Hematopoietic multipotent progenitor cell (in vitro differentiated cells): Measurements from ENCODE around the gene ATG7. TPM values are rescaled to one million over a fixed set of nuclear protein-coding genes. Genes with fewer than 3 reads are reported as not detected.
"Not testable (repeated sequence)": the region's sequence is repeated elsewhere in the genome, so short reads cannot be mapped to it uniquely, and the experiment has no call there.

Experiments
- DNase-seq, 3 donors: peaks; one replicate each; pipeline ENCODE4 v3.0.0-alpha.2; 2011 to 2015; ENCODE audit warnings: low read depth in 2 of 3, low spot score in 2 of 3
- total RNA-seq: library from RNA; depleted of rRNA; stranded (reverse); fragments of >200 nt; gene quantifications from one replicate; pipeline ENCODE4 v1.2.3, GENCODE V29; 2012

ATG7 gene
- total RNA-seq, 1 donor: 33.9 TPM

DNA sequence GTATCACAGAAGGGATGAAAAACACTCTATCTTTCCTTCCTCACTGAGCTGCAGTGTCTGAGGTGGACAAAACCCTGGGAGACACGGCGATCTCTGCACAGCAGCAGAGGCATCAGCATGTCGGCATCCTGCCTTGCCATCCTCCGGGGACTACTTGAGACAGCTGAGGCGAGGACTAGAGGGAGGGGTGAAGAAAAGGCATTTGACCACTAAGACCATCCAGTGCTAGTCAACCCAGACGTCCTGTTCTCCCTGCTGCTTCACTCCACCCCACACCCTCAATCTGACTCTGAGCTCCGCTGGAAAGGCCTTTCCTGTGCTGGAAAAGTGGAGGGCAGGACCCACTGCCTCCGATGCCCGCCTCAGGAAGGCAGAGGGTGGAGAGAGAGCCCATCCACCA, 304.3 kb downstream of the ATG7 start:
- DNase-seq: no peak

GRCh38 chr3:11578169-11578568, 306.0 kb downstream of the ATG7 start:
- DNase-seq: no peak

DNA sequence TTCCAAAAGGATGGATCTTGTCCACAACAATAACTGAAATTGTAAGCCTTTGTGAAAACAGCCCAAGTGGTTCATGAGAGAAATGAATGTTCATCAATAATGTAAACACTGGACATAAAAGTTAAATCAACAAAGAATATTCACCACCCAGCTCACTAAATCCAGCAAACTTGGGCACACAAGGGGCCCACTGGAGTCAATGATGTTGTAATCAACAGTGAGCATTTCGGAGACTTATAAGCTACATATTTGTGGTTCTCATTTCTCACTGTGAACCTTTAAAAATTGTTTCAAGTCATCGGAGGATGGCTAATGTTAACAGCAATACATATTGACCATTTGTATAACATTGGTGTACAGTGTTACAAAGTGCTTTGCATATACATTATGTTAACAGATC, 308.4 kb downstream of the ATG7 start:
- DNase-seq: no peak

GRCh38 chr3:11581237-11582190, 309.3 kb downstream of the ATG7 start:
- DNase-seq: no peak

DNA sequence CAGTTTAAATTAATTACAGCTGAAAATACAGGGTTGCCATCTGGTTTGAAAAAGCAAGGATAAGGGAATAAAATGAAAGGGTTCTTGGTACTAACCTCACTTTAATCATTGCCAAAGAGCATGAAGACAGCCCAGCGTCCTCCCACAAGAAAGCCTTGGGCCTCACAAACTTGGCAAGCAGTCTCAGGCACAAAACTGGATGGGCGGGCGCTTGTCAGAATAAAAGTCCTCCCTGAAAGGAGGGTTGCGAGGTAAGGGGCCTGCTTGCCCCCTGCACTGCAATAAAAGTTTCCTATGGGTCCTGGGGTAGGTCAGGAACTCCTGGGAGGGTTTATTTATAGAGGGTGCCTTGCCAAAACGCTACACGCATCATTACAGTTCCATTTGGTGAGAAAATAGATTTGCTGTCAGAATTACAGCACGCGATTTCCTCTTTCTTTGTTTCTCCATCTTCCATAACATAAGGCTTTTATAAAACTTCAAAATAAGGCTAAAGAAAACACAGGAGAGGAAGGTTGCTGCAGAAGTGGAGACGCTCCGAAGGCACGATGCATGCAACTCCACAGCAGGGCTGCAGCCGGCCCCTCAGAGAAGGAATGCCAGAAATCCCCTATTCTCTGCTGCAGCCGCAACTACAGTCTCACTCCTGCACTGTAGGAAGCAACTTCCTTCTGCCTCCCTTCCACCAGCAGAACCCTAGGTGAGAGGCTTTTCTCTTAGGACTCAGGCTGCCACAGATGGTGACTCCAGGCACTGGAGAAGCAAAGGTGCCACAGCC, 310.2 kb downstream of the ATG7 start:
- peak in 1 of 3 donors; percentile 43 for DNase-seq

DNA sequence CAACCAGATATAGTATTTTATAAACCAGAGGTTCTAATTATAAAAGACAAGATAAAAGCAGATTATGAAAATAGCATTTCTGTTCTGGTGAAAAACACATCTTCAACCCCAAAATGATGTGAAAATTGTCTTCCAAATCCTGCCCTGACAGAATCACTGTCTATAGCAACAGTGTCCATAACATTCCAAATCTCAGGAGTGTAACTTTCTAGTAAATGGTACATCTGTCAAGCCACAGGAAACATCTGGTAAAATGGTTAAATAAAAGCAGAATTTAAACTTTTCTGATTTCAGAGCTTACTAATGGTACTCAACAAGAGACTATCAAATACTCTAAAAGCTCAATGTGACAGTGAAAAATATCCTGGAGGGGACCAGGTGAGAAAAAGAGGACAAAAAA, 311.0 kb downstream of the ATG7 start:
- peak in 1 of 3 donors; percentile 50 for DNase-seq

DNA sequence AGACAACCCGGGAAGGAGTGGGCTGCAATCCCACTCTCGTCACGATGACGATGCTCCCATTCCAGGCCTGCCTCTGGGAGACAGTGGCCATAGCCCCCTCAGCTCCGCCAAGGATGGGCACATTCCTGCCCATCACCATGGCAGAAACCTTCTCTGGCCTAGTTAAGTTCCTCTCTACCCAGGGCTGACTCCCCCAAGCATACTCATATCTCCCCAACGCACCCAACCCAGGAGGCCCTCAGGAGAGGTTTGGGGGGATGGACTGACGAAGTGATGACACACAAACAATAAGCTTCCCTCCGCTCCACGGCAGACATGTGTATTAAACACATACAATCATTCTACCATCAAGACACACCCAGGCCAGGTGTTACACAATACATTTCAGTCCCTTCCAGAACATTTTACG, 311.4 kb downstream of the ATG7 start:
- DNase-seq: no peak

GRCh38 chr3:11584570-11584969, 312.4 kb downstream of the ATG7 start:
- no peak for DNase-seq

- DNase-seq: no peak
Observed at GRCh38 chr3:11587766-11588165, 315.6 kb downstream of the ATG7 start.

- no peak for DNase-seq
Observed at GRCh38 chr3:11588338-11588737, 316.1 kb downstream of the ATG7 start.

GRCh38 chr3:11588755-11589154, 316.6 kb downstream of the ATG7 start:
- DNase-seq: no peak

GRCh38 chr3:11589706-11590105, 317.5 kb downstream of the ATG7 start:
- DNase-seq: no peak

GRCh38 chr3:11591002-11591355, 318.8 kb downstream of the ATG7 start:
- DNase-seq: no peak

DNA sequence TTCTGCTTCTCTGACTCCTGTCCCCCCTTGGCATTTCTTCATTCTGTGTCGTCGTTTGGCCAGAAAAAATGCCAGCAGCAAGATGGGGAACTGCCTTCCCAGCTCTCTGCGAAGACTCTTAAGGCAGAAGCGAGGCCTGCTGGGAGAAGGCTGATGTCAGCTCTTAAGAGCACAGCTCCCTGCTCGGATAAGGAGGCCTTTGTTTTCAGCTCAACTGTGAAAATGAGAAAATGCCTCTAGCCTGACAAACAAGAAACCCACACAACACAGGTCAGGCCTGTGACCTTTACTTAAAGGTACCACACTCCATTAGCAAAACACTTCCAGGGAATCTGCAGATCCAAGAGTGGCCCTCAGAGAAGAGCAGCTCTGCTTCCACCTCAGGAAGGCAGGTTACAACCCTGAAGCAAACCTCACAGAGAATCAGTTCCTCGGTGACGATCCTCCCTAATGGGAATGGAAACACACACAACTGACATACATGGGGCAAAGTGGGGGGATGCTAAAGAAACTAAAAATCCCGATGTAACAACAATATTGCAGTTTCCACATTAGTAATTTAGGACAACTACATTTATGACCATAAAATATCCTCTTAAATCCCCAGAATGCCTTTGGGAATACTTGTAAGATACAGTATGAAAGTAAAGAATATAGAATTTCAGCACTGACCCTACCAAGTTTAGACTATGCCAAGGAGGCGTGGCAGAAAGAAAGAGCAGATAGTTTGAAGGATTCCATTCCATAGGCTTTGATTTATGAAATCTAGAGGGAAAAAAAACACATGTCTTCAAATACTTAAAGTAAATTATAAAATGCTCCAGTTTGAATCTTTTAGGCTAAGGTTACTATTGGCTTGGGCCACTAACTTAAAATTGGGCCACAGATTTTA, 319.4 kb downstream of the ATG7 start:
- no peak for DNase-seq

- no peak for DNase-seq
Observed at GRCh38 chr3:11592445-11593298, 320.5 kb downstream of the ATG7 start.

DNA sequence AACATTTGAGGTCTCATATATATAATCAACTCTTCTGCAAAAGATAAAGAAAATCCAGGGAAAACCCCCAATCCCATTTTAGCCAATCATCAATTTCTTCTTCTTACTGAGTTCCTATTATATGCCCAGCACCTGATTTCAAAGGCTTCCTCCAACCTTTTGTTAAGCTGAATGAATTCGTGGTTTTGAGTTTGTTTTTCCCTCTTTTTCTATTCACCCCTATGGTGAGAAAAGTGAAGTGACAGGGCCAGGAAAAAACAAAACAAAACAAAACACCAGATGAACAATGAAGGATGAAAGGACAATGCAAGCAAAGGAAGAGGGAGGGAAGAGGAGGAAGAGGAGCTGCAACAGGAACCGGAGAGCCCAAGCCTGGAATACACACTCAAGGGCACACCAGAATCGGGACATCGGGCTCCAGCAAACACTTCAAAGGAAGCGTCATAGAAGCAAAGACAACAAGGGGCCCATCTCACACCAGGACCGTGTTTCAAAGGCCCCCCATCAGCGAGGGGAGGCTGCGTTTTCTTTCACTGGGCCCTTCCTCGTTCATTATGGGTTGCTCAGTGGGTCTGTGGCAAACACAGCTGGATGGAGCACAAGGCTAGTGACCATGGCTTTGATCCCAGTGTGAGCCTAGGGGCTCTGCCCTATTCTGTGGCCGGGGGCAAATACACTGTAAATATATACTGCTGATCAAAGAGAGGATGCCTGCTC, 321.3 kb downstream of the ATG7 start:
- DNase-seq: no peak

DNA sequence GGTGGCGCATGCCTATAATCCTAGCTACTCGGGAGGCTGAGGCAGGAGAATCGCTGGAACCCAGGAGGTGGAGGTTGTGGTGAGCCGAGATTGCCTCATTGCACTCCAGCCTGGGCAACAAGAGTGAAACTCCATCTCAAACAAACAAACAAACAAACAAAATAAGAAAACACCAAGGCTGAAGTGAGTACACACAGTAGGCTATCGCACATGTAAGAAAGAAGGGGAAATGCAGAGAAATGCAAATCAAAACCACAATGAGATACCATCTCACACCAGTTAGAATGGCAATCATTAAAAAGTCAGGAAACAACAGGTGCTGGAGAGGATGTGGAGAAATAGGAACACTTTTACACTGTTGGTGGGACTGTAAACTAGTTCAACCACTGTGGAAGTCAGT, 322.8 kb downstream of the ATG7 start:
- DNase-seq: not testable (repeated sequence)

- DNase-seq: no peak
Observed at GRCh38 chr3:11596387-11596786, 324.2 kb downstream of the ATG7 start.
